Fibroblast of the aortic adventitia (primary cell): ENCODE data around the gene TELO2. TPM values are rescaled to one million over a fixed set of nuclear protein-coding genes. Genes with fewer than 3 reads are reported as not detected.

ENCODE experiments used
- DNase-seq: peaks from one replicate; pipeline ENCODE4 v3.0.0-alpha.2; 2010; ENCODE audit warnings: low read depth
- H3K4me3 ChIP-seq: 2 replicates; pipeline ENCODE4 v1.5.1; 2011; ENCODE audit warnings: low read depth, mild to moderate bottlenecking, control low read depth, low read length, moderate library complexity
- CTCF ChIP-seq: IDR thresholded peaks from 2 replicates; pipeline ENCODE4 v1.5.1; 2011; ENCODE audit warnings: mild to moderate bottlenecking, low read length, control low read depth, inconsistent platforms; ENCODE audit not compliant: insufficient read depth
- total RNA-seq: library from RNA; depleted of rRNA; stranded (reverse); fragments of >200 nt; gene quantifications from 2 replicates; pipeline ENCODE4 v1.2.3, GENCODE V29; 2012; ENCODE audit warnings: low replicate concordance

TELO2 gene
- total RNA-seq, 1 donor, result 23.5 TPM

DNA sequence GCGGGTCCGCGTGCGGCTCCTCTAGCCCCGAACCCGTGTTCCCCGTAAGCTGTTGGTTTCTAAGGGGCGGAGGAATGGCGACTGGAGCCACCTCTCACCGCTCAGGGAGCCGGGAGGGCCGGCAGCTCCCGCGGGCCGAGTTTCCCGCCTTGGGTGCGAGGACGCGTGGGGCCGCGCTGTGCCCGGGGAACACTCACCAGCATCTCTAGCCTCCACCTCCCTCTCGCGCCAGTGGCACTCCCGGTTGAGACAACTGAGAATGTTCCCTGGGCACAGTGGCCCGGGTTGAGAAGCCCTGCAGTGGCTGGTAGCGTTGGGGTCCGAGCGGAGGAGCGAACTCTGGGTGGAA is 560 bp downstream of the TELO2 start:
- H3K4me3 ChIP-seq, result peak overlapping the region; percentile 79
- DNase-seq, result peak; percentile 23
- TF ChIP-seq CTCF, result no peak

GRCh38 chr16:1494129-1494640 is 1.0 kb downstream of the TELO2 start:
- DNase-seq, result peak; percentile 83
- TF ChIP-seq CTCF, result peak; percentile 90
- H3K4me3 ChIP-seq, result peak overlapping the region; percentile 79

GRCh38 chr16:1494711-1495110 is 1.6 kb downstream of the TELO2 start:
- no peak for TF ChIP-seq CTCF
- DNase-seq, result no peak
- peak overlapping the region; percentile 79 for H3K4me3 ChIP-seq

- TF ChIP-seq CTCF, result no peak
- H3K4me3 ChIP-seq, result no peak overlapping the region
- no peak for DNase-seq
Measured at GRCh38 chr16:1495211-1495888, 2.2 kb downstream of the TELO2 start.

DNA sequence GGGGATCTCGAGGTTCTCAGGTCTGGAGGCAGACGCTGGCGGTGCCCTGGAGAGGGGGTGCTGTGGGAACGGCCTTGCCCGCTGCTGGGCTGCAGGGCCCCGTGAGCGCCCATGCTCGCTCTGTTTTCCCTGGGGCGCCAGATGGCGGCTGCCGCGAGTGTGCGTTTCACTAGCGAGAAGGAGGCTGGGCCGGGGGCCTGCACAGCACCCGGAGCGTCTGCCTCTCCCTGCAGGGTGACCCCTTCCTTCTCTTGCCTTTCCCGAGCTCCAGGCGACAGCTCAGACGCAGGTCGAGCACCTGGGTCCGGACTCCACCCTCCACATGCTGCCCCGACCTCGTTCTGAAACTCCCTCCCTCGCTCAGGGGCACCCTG is 2.7 kb downstream of the TELO2 start:
- no peak for TF ChIP-seq CTCF
- no peak for DNase-seq
- no peak overlapping the region for H3K4me3 ChIP-seq

DNA sequence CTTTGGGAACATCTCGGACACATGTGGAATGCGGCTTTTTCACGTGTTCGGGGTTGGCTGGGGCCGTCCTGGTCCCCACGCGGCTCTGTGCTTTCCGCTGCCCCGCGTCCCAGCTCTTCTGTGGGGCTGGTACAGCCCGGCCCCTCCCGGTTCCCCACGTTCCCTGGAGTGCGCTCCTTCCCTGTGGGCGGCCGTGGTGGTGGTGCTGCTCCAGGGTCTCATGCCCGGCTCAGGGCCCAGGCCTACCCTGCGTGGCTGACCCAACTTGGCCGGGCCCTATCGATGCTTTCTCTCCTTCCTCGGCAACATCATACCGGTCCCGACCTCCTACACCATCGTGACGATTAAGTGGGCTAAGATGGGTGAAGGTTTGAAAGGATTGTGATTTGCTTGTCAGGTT is 3.3 kb downstream of the TELO2 start:
- H3K4me3 ChIP-seq, result no peak overlapping the region
- no peak for TF ChIP-seq CTCF
- no peak for DNase-seq
